ENCODE measurements around the gene IRF8. TPM values are rescaled to one million over a fixed set of nuclear protein-coding genes. Genes with fewer than 3 reads are reported as not detected.

IRF8 gene
- total RNA-seq, 1 donor from 2014 or later: not detected

DNA sequence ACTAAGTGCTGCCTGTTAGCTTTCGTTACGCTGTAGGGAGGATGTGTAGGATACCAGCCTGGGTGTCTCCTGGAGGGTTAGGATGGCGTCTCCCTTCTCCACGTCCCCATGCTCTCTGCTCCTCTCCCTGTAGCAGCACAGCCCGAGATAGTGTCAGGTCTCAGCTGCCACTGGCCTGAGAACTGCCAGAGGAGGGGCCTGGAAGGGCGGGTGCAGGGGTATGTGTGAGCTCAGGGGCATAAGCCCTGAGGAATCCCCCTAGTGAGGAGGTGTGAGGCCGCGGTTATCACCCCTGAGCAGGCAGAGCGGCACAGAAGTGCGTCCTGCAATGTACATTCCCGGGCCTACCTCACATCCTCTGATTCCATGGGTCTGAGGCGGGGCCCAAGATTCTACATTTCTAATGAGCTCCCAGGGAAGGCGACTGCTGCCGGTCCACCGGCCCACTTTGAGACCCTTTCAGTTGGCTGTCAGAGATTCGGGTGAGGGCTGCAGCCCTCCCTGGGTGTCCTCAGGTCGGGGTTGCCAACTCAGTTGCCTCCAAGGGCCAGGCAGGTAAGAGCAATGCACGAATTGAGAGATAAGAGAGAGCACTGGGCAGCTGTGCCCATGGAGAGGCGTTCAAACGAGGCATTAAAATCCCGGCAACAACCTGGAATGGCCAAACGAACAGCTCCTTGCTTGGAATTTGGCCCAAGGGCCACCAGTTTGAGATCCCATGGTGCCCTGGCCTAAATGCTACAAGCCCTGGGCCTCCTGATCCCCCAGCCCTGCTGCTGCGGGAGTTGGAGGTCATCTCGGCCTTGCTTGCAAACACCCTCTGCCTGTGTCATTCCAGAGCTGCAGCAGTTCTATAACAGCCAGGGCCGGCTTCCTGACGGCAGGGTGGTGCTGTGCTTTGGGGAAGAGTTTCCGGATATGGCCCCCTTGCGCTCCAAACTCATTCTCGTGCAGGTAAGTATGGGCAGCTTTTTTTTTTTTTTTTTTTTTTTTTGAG lies 20.6 kb downstream of the IRF8 start:
- Histone ChIP-seq H3K36me3 (ENCODE audit: control insufficient read depth, insufficient read depth, low read length) (no peaks in the 10 kb centered on the region), H3K27me3 (ENCODE audit: control insufficient read depth, insufficient read depth, low read length) (peaks cover 2% of the 10 kb centered on the region), H3K4me3 (ENCODE audit: low read depth, low read length) (no peak overlapping the region)
- FAIRE-seq: no peak
- no peak for DNase-seq (ENCODE audit: low read depth)
- TF ChIP-seq, protein P1, sequence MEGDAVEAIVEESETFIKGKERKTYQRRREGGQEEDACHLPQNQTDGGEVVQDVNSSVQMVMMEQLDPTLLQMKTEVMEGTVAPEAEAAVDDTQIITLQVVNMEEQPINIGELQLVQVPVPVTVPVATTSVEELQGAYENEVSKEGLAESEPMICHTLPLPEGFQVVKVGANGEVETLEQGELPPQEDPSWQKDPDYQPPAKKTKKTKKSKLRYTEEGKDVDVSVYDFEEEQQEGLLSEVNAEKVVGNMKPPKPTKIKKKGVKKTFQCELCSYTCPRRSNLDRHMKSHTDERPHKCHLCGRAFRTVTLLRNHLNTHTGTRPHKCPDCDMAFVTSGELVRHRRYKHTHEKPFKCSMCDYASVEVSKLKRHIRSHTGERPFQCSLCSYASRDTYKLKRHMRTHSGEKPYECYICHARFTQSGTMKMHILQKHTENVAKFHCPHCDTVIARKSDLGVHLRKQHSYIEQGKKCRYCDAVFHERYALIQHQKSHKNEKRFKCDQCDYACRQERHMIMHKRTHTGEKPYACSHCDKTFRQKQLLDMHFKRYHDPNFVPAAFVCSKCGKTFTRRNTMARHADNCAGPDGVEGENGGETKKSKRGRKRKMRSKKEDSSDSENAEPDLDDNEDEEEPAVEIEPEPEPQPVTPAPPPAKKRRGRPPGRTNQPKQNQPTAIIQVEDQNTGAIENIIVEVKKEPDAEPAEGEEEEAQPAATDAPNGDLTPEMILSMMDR (IDR thresholded peaks at IDR 0.05; ENCODE audit: insufficient read depth, low read length, severe bottlenecking): no peak

DNA sequence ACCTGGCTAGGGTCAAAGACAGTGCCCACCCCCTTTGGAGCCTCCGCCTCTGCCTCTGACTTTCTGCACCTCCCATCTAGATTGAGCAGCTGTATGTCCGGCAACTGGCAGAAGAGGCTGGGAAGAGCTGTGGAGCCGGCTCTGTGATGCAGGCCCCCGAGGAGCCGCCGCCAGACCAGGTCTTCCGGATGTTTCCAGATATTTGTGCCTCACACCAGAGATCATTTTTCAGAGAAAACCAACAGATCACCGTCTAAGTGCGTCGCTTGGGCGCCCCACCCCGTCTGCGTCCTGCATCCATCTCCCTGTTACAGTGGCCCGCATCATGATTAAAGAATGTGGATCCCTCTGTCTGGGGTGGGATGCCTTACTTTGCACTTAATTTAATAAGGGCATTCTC lies 22.1 kb downstream of the IRF8 start:
- FAIRE-seq (no peak), DNase-seq (ENCODE audit: low read depth) (no peak)
- TF ChIP-seq, protein P1 (IDR thresholded peaks at IDR 0.05; ENCODE audit: insufficient read depth, low read length, severe bottlenecking): no peak
- Histone ChIP-seq H3K4me3 (ENCODE audit: low read depth, low read length) (no peak overlapping the region), H3K36me3 (ENCODE audit: control insufficient read depth, insufficient read depth, low read length) (no peaks in the 10 kb centered on the region), H3K27me3 (ENCODE audit: control insufficient read depth, insufficient read depth, low read length) (peaks cover 2% of the 10 kb centered on the region)

DNA sequence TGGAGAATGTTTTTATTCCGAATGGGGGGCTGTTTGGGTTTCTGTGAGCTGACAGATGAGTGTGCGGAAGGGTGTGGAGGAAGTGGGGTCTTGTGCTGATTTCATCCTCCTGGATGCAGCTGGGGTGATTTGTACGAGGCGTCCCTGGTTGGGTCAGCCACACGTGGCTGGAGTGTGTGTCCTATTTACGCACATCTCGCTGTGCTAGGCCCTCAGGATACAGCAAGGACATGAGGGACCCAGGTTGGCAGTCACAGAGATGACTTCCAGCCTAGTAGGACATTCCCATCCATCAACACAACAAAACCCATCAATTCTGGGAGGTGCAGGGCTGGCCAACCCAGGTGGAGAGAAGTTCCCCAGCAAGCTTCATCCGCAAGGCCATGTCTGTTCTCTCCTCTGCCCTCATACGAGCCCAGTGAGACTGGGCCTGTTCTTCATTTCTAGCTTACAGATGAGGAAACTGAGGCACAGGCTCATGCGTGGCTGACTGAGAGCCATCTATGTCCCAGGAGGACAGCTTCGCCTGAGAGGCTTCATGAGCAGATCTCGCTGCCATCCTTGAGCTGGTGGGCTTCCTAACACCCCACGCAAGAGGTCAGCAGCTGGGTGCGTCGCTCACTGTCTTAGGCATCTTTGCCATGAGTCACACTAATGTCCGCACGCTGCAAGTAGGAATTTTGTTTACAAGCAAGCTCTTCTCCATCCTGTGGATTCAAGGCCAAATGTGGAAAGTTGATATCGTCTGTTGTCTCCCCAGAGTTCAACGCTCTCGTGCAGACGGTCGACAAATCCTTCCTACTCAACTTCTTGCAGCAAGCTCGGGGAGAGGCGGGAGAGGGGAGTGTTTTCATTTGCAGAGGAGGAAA lies 24.4 kb downstream of the IRF8 start:
- FAIRE-seq: no peak
- no peak overlapping the region for H3K4me3 ChIP-seq (ENCODE audit: low read depth, low read length)
- TF ChIP-seq, protein P1 (IDR thresholded peaks at IDR 0.05; ENCODE audit: insufficient read depth, low read length, severe bottlenecking): no peak
- no peaks in the 10 kb centered on the region for H3K36me3 ChIP-seq (ENCODE audit: control insufficient read depth, insufficient read depth, low read length)
- no peak for DNase-seq (ENCODE audit: low read depth)
- H3K27me3 ChIP-seq (ENCODE audit: control insufficient read depth, insufficient read depth, low read length): peaks cover 3% of the 10 kb centered on the region

DNA sequence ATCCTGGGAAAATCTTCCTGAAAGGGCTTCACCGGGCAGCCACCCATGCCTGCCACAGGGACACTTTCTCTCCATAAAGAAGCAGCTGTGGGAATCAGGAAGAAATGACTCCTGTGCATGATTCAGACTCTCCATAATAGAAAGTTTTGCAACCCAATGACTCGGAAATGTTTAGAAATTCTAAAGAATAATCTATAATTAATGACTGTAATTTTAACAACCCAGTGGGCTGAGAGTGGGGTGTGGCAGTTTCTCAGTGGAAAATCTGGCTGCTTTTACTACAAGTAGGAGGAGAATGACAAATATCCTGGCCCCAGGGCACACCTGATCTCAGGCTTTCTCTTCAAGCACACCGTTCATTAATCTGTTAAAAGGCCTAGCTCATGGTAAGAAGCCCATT lies 25.7 kb downstream of the IRF8 start:
- DNase-seq (ENCODE audit: low read depth) (peak; percentile 68), FAIRE-seq (no peak)
- Histone ChIP-seq H3K27me3 (ENCODE audit: control insufficient read depth, insufficient read depth, low read length) (peaks cover 3% of the 10 kb centered on the region), H3K36me3 (ENCODE audit: control insufficient read depth, insufficient read depth, low read length) (no peaks in the 10 kb centered on the region), H3K4me3 (ENCODE audit: low read depth, low read length) (no peak overlapping the region)
- TF ChIP-seq, protein P1 (IDR thresholded peaks at IDR 0.05; ENCODE audit: insufficient read depth, low read length, severe bottlenecking): no peak

DNA sequence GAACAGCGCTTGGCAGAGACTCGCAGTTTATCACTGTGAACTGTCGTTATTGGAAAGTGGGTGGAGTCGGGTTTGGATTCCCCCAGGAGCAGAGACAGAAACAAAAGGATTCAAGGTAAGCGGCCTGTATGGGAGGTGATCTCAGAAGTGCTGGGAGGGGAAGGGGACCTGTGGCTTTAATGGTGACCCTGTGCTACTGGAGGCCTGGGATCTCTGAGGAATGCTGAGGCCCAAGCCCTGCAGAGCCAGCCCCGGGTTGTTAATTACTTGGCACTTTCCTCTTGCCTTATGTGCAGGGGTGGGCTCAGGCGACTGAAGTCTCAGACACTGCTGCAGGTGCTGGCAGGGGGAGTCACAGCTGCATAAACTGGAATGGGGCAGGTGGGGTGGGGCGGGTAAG lies 27.4 kb downstream of the IRF8 start:
- Histone ChIP-seq H3K27me3 (ENCODE audit: control insufficient read depth, insufficient read depth, low read length) (peaks cover 3% of the 10 kb centered on the region), H3K4me3 (ENCODE audit: low read depth, low read length) (no peak overlapping the region), H3K36me3 (ENCODE audit: control insufficient read depth, insufficient read depth, low read length) (no peaks in the 10 kb centered on the region)
- no peak for FAIRE-seq
- DNase-seq (ENCODE audit: low read depth): no peak
- TF ChIP-seq, protein P1 (IDR thresholded peaks at IDR 0.05; ENCODE audit: insufficient read depth, low read length, severe bottlenecking): no peak

All from bronchial epithelial cell (primary cell).